H9 (cell line): Measurements from ENCODE around the gene CDK2. TPM values are rescaled to one million over a fixed set of nuclear protein-coding genes. Genes with fewer than 3 reads are reported as not detected.
A peak's percentile ranks its signal among the peaks of the same experiment; 100 is the strongest.

Experiments
- DNase-seq: peaks from one replicate; pipeline ENCODE4 v3.0.0-alpha.2; 2017
- H2AFZ ChIP-seq: one replicate; pipeline ENCODE4 v1.6.1; 2013; ENCODE audit warnings: mild to moderate bottlenecking, low read length, control low read depth, moderate library complexity
- H2AK5ac ChIP-seq: 2 replicates; pipeline ENCODE4 v1.6.1; 2013; ENCODE audit warnings: low read length, control low read depth, mixed read lengths; ENCODE audit not compliant: insufficient read length
- H2BK120ac ChIP-seq: one replicate; pipeline ENCODE4 v1.6.1; 2013; ENCODE audit warnings: low read depth, mild to moderate bottlenecking, low read length, control low read depth, inconsistent platforms; ENCODE audit not compliant: poor library complexity, severe bottlenecking
- H2BK12ac ChIP-seq: 2 replicates; pipeline ENCODE4 v1.6.1; 2013; ENCODE audit warnings: low read length, control low read depth, mixed read lengths, low read depth; ENCODE audit not compliant: insufficient read length
- H2BK15ac ChIP-seq: 2 replicates; pipeline ENCODE4 v1.6.1; 2013; ENCODE audit warnings: low read depth, low read length, control low read depth
- H2BK20ac ChIP-seq: one replicate; pipeline ENCODE4 v1.6.1; 2013; ENCODE audit warnings: low read depth, mild to moderate bottlenecking, low read length, control low read depth, inconsistent platforms; ENCODE audit not compliant: poor library complexity, severe bottlenecking
- H2BK5ac ChIP-seq: 2 replicates; pipeline ENCODE4 v1.6.1; 2013; ENCODE audit warnings: low read length, control low read depth, mixed read lengths; ENCODE audit not compliant: insufficient read length
- H3K14ac ChIP-seq: 2 replicates; pipeline ENCODE4 v1.6.1; 2013; ENCODE audit warnings: low read length, control low read depth; ENCODE audit not compliant: insufficient read depth
- H3K18ac ChIP-seq: 2 replicates; pipeline ENCODE4 v1.6.1; 2013; ENCODE audit warnings: low read depth, mild to moderate bottlenecking, mixed read lengths, low read length, control low read depth; ENCODE audit not compliant: insufficient read length
- H3K23ac ChIP-seq: 2 replicates; pipeline ENCODE4 v1.6.1; 2013; ENCODE audit warnings: low read length, control low read depth, mixed read lengths, low read depth; ENCODE audit not compliant: insufficient read length
- H3K23me2 ChIP-seq: 2 replicates; pipeline ENCODE4 v1.6.1; 2013; ENCODE audit warnings: low read depth, mild to moderate bottlenecking, mixed read lengths, low read length, control low read depth; ENCODE audit not compliant: insufficient read length, poor library complexity, severe bottlenecking
- H3K27ac ChIP-seq: 2 replicates; pipeline ENCODE4 v1.5.1; 2013; ENCODE audit warnings: low read length, control low read depth, mixed read lengths, low read depth; ENCODE audit not compliant: insufficient read length
- H3K27me3 ChIP-seq: 2 replicates; pipeline ENCODE4 v1.6.1; 2013; ENCODE audit warnings: low read length, control low read depth, inconsistent platforms; ENCODE audit not compliant: insufficient read depth
- H3K4ac ChIP-seq: 2 replicates; pipeline ENCODE4 v1.6.1; 2013; ENCODE audit warnings: low read depth, mild to moderate bottlenecking, control low read depth, inconsistent platforms, low read length, moderate library complexity
- H3K4me1 ChIP-seq: 2 replicates; pipeline ENCODE4 v1.6.1; 2013; ENCODE audit warnings: low read length, control low read depth, inconsistent platforms; ENCODE audit not compliant: insufficient read depth
- H3K4me2 ChIP-seq: 2 replicates; pipeline ENCODE4 v1.6.1; 2013; ENCODE audit warnings: low read length, control low read depth, mixed read lengths; ENCODE audit not compliant: insufficient read length, insufficient read depth
- H3K56ac ChIP-seq: 2 replicates; pipeline ENCODE4 v1.6.1; 2013; ENCODE audit warnings: low read depth, mild to moderate bottlenecking, mixed read lengths, low read length, control low read depth; ENCODE audit not compliant: insufficient read length
- H3K79me1 ChIP-seq: 2 replicates; pipeline ENCODE4 v1.6.1; 2013; ENCODE audit warnings: low read depth, mild to moderate bottlenecking, moderate library complexity, low read length, control low read depth, inconsistent platforms; ENCODE audit not compliant: insufficient read depth, poor library complexity, severe bottlenecking
- H3K79me2 ChIP-seq: 2 replicates; pipeline ENCODE4 v1.6.1; 2013; ENCODE audit warnings: low read length, control low read depth, inconsistent platforms; ENCODE audit not compliant: insufficient read depth
- H3K9ac ChIP-seq: 2 replicates; pipeline ENCODE4 v1.6.1; 2013; ENCODE audit warnings: low read length, control low read depth, mixed read lengths; ENCODE audit not compliant: insufficient read length; ENCODE audit errors: extremely low read depth
- H3K9me3 ChIP-seq: one replicate; pipeline ENCODE4 v1.6.1; 2013; ENCODE audit warnings: low read depth, low read length, inconsistent platforms; ENCODE audit not compliant: control insufficient read depth
- H3T11ph ChIP-seq: one replicate; pipeline ENCODE4 v1.6.1; 2013; ENCODE audit warnings: mild to moderate bottlenecking, low read length, control low read depth, inconsistent platforms
- H4K20me1 ChIP-seq: one replicate; pipeline ENCODE4 v1.6.1; 2013; ENCODE audit not compliant: control insufficient read depth, insufficient read length, insufficient read depth
- H4K5ac ChIP-seq: 2 replicates; pipeline ENCODE4 v1.6.1; 2013; ENCODE audit warnings: low read depth, mild to moderate bottlenecking, mixed read lengths, low read length, control low read depth; ENCODE audit not compliant: insufficient read length
- H4K8ac ChIP-seq: replicated peaks from 2 replicates; pipeline ENCODE4 v1.6.1; 2013; ENCODE audit warnings: low read length, control low read depth, mixed read lengths, low read depth; ENCODE audit not compliant: insufficient read length
- H4K91ac ChIP-seq: 2 replicates; pipeline ENCODE4 v1.6.1; 2013; ENCODE audit warnings: low read depth, mild to moderate bottlenecking, moderate library complexity, mixed read lengths, low read length, control low read depth; ENCODE audit not compliant: insufficient read length
- H3K27ac Mint-ChIP-seq, 3 experiments: 2 replicates in 2 of 3; 3 replicates in 1 of 3; pipeline ENCODE4 v1.8.0; 2020 to 2021; ENCODE audit warnings: mixed read lengths in 3 of 3, mild to moderate bottlenecking in 1 of 3, moderate library complexity in 1 of 3
- H3K27me3 Mint-ChIP-seq: 2 replicates; pipeline ENCODE4 v1.8.0; 2021; ENCODE audit warnings: low read depth, mild to moderate bottlenecking, moderate library complexity, mixed read lengths
- H3K36me3 Mint-ChIP-seq, 3 experiments: 2 replicates in 2 of 3; 3 replicates in 1 of 3; pipeline ENCODE4 v1.8.0; 2020 to 2021; ENCODE audit warnings: low read depth in 3 of 3, mixed read lengths in 3 of 3; ENCODE audit not compliant: insufficient read depth in 1 of 3
- H3K4me1 Mint-ChIP-seq, 2 experiments: 2 replicates each; pipeline ENCODE4 v1.8.0; 2020; ENCODE audit warnings: mixed read lengths in 2 of 2
- H3K4me3 Mint-ChIP-seq, 2 experiments: 2 replicates in 1 of 2; 3 replicates in 1 of 2; pipeline ENCODE4 v1.8.0; 2020 to 2021; ENCODE audit warnings: mild to moderate bottlenecking in 2 of 2, mixed read lengths in 2 of 2, moderate library complexity in 1 of 2
- H3K9me3 Mint-ChIP-seq, 2 experiments: 2 replicates in 1 of 2; 3 replicates in 1 of 2; pipeline ENCODE4 v1.8.0; 2020; ENCODE audit warnings: mild to moderate bottlenecking in 2 of 2, mixed read lengths in 2 of 2, moderate library complexity in 1 of 2
- CTCF ChIP-seq: fragments of 200-600 bp; sonication (generic); conservative IDR thresholded peaks from 3 replicates; pipeline ENCODE4 v1.8.0; 2021; ENCODE audit warnings: antibody characterized with exemption, mild to moderate bottlenecking
- WGBS: extraction: QIAGEN DNeasy Blood & Tissue Kit; methylation state at CpG from one replicate; pipeline ENCODE4 v1.1.7; 2013; ENCODE audit warnings: missing lambda C conversion rate, low lambda C conversion rate, mixed read lengths; ENCODE audit not compliant: insufficient read length; ENCODE audit errors: extremely low coverage; 5-methylcytosine and 5-hydroxymethylcytosine counted together
- total RNA-seq: library from RNA; stranded (reverse); gene quantifications from 2 replicates; pipeline ENCODE4 v1.2.1, GENCODE V29; 2021

CDK2 gene
- total RNA-seq, 1 experiment from 2014 or later: 60.8 TPM

- H4K91ac ChIP-seq: no peak overlapping the region
- Mint-ChIP-seq H3K4me1 (peaks cover 27 to 29% of the 10 kb centered on the region in 2 experiments), H3K27ac (peak overlapping the region in 1 of 3 experiments; percentile 59; a peak in 1 of 7 replicates), H3K4me3 (no peak overlapping the region), H3K27me3 (peaks cover 32% of the 10 kb centered on the region), H3K36me3 (no peaks in the 10 kb centered on the region; a peak in 1 of 7 replicates), H3K9me3 (no peaks in the 10 kb centered on the region; a peak in 1 of 5 replicates)
- peaks cover 4% of the 10 kb centered on the region; the same call in 1 of the 2 replicates for H3K27me3 ChIP-seq
- H3K4me1 ChIP-seq: peaks cover 3% of the 10 kb centered on the region; the same call in 1 of the 2 replicates
- H3K14ac ChIP-seq: no peak overlapping the region
- no CpG with 5 or more reads among the region's 26 CpGs for WGBS
- no peak overlapping the region for H2BK120ac ChIP-seq
- no peak overlapping the region for H3T11ph ChIP-seq
- H3K9me3 ChIP-seq: no peaks in the 10 kb centered on the region
- H4K20me1 ChIP-seq: no peaks in the 10 kb centered on the region
- H3K79me2 ChIP-seq: no peaks in the 10 kb centered on the region
- H3K4me2 ChIP-seq: no peak overlapping the region
- no peak overlapping the region for H4K8ac ChIP-seq
- H3K79me1 ChIP-seq: no peaks in the 10 kb centered on the region
- H3K18ac ChIP-seq: no peak overlapping the region
- peaks cover 15% of the 10 kb centered on the region for H3K23me2 ChIP-seq
- no peak overlapping the region for H2BK20ac ChIP-seq
- H3K27ac ChIP-seq: no peak overlapping the region
- TF ChIP-seq CTCF: no peak
- no peak overlapping the region for H2AFZ ChIP-seq
- H2BK12ac ChIP-seq: no peak overlapping the region
- H3K4ac ChIP-seq: no peak overlapping the region
- no peak overlapping the region for H3K9ac ChIP-seq
- no peak overlapping the region for H3K56ac ChIP-seq
- H3K23ac ChIP-seq: no peak overlapping the region
- H2BK5ac ChIP-seq: no peak overlapping the region
- peak; percentile 44 for DNase-seq
- H4K5ac ChIP-seq: no peak overlapping the region
- no peak overlapping the region for H2BK15ac ChIP-seq
- H2AK5ac ChIP-seq: no peak overlapping the region
These were observed 30.9 kb upstream of the CDK2 start for GRCh38 chr12:55935738-55936151.
